Right hindlimb (tissue), 1 donor: ENCODE data around the gene ERCC5.

Source experiments
- DNase-seq: peaks from one replicate; pipeline ENCODE4 v3.0.0-alpha.2; 2018

Gene ERCC5

GRCh38 chr13:102897371-102898138 lies 51.7 kb downstream of the ERCC5 start:
- no peak for DNase-seq

- no peak for DNase-seq
Measured at GRCh38 chr13:102900193-102900608, 54.4 kb downstream of the ERCC5 start.

GRCh38 chr13:102901056-102901455 lies 55.2 kb downstream of the ERCC5 start:
- DNase-seq = no peak

GRCh38 chr13:102901615-102902305 lies 55.9 kb downstream of the ERCC5 start:
- no peak for DNase-seq

- no peak for DNase-seq
Measured at GRCh38 chr13:102902789-102903347, 57.0 kb downstream of the ERCC5 start.

- DNase-seq = no peak
Measured at GRCh38 chr13:102903659-102904407, 58.0 kb downstream of the ERCC5 start.

- no peak for DNase-seq
Measured at GRCh38 chr13:102904408-102904862, 58.6 kb downstream of the ERCC5 start.

GRCh38 chr13:102905905-102906771 lies 60.3 kb downstream of the ERCC5 start:
- no peak for DNase-seq

GRCh38 chr13:102907016-102907756 lies 61.4 kb downstream of the ERCC5 start:
- DNase-seq = no peak

GRCh38 chr13:102907886-102908515 lies 62.2 kb downstream of the ERCC5 start:
- DNase-seq = no peak

GRCh38 chr13:102909971-102910370 lies 64.1 kb downstream of the ERCC5 start:
- DNase-seq = no peak

- no peak for DNase-seq
Measured at GRCh38 chr13:102911336-102911735, 65.5 kb downstream of the ERCC5 start.

GRCh38 chr13:102912599-102912998 lies 66.8 kb downstream of the ERCC5 start:
- no peak for DNase-seq

GRCh38 chr13:102913914-102914313 lies 68.1 kb downstream of the ERCC5 start:
- DNase-seq = no peak

- DNase-seq = no peak
Measured at GRCh38 chr13:102914339-102914930, 68.6 kb downstream of the ERCC5 start.

- no peak for DNase-seq
Measured at GRCh38 chr13:102915393-102915930, 69.6 kb downstream of the ERCC5 start.

- no peak for DNase-seq
Measured at GRCh38 chr13:102917019-102917418, 71.2 kb downstream of the ERCC5 start.

GRCh38 chr13:102922184-102922583 lies 76.4 kb downstream of the ERCC5 start:
- DNase-seq = no peak
